PC-3 (cell line): Measurements from ENCODE around the gene MAPKAPK3. TPM values are rescaled to one million over a fixed set of nuclear protein-coding genes. Genes with fewer than 3 reads are reported as not detected.
A peak's percentile ranks its signal among the peaks of the same experiment; 100 is the strongest.

Experiments used
- ATAC-seq: fragments of 200-7000 bp; cut with Tn5 transposase; 2 replicates; pipeline ENCODE4 v1.9.1; 2020; ENCODE audit warnings: mild to moderate bottlenecking, moderate library complexity
- BruUV-seq: library from RNA; stranded (reverse); fragments of 400-500 nt; replicated peaks from 2 replicates; lab custom pipeline; 2021; lab: Mats Ljungman, UMichigan
- CTCF ChIA-PET: fragments of 300-600 bp; sonication (Branson Sonifier 250); formaldehyde crosslinking; loops from one replicate; lab custom pipeline; 2022; ENCODE audit warnings: antibody characterized with exemption; lab: Charles Lee
- POLR2A ChIA-PET: fragments of 300-600 bp; sonication (Branson Sonifier 250); formaldehyde crosslinking; loops from one replicate; lab custom pipeline; 2022; ENCODE audit warnings: antibody characterized with exemption; ENCODE audit not compliant: unreplicated experiment; lab: Charles Lee
- DNase-seq: peaks from one replicate; pipeline ENCODE4 v3.0.0-alpha.2; 2015
- H2AFZ ChIP-seq: fragments of 300-600 bp; sonication (generic); 2 replicates; pipeline ENCODE4 v1.6.0; 2016; ENCODE audit warnings: antibody characterized with exemption, low read length
- H3F3A ChIP-seq: fragments of 300-600 bp; sonication (generic); one replicate; pipeline ENCODE4 v1.6.0; 2017; ENCODE audit warnings: antibody characterized with exemption, low read length, control low read depth, mild to moderate bottlenecking; ENCODE audit not compliant: unreplicated experiment
- H3K27ac ChIP-seq: fragments of 300-600 bp; sonication (generic); 2 replicates; pipeline ENCODE4 v1.5.1; 2016; ENCODE audit warnings: mild to moderate bottlenecking, low read length
- H3K27me3 ChIP-seq: fragments of 300-600 bp; sonication (generic); 2 replicates; pipeline ENCODE4 v1.6.1; 2016; ENCODE audit warnings: low read length, mixed read lengths
- H3K36me3 ChIP-seq: fragments of 300-600 bp; sonication (generic); 2 replicates; pipeline ENCODE4 v1.6.1; 2016; ENCODE audit warnings: low read depth, mixed run types, low read length, mixed read lengths
- H3K4me1 ChIP-seq: fragments of 300-600 bp; sonication (generic); 2 replicates; pipeline ENCODE4 v1.5.1; 2016; ENCODE audit warnings: low read length; ENCODE audit not compliant: insufficient read depth
- H3K4me2 ChIP-seq: fragments of 300-600 bp; sonication (generic); 2 replicates; pipeline ENCODE4 v1.6.0; 2016; ENCODE audit warnings: low read length
- H3K4me3 ChIP-seq: fragments of 300-600 bp; sonication (generic); 2 replicates; pipeline ENCODE4 v1.5.1; 2016; ENCODE audit warnings: mild to moderate bottlenecking, low read length, mixed read lengths
- H3K79me2 ChIP-seq: fragments of 300-600 bp; sonication (generic); 2 replicates; pipeline ENCODE4 v1.6.1; 2017; ENCODE audit warnings: low read length, mixed read lengths
- H3K9ac ChIP-seq: fragments of 300-600 bp; sonication (generic); 2 replicates; pipeline ENCODE4 v1.6.0; 2016; ENCODE audit warnings: mild to moderate bottlenecking, low read length
- H3K9me2 ChIP-seq: fragments of 300-600 bp; sonication (generic); replicated peaks from 2 replicates; pipeline ENCODE4 v1.6.1; 2016; ENCODE audit warnings: mixed run types, low read length, mixed read lengths
- H3K9me3 ChIP-seq: fragments of 300-600 bp; sonication (generic); 2 replicates; pipeline ENCODE4 v1.6.1; 2016; ENCODE audit warnings: low read length, mixed read lengths
- H4K20me1 ChIP-seq: fragments of 300-600 bp; sonication (generic); 2 replicates; pipeline ENCODE4 v1.6.1; 2016; ENCODE audit warnings: low read length, mixed read lengths
- EZH2 ChIP-seq: fragments of 300-600 bp; sonication (generic); IDR thresholded peaks from one replicate; pipeline ENCODE4 v1.6.1; 2017; ENCODE audit warnings: antibody characterized with exemption, mild to moderate bottlenecking, low read length; ENCODE audit not compliant: unreplicated experiment
- EZH2phosphoT487 ChIP-seq: fragments of 300-600 bp; sonication (generic); IDR thresholded peaks from 2 replicates; pipeline ENCODE4 v1.6.1; 2018; ENCODE audit warnings: mild to moderate bottlenecking, antibody characterized with exemption, low read length, borderline replicate concordance
- intact Hi-C: fragments of 100-400 bp; cut with micrococcal nuclease; formaldehyde crosslinking; loops from 2 replicates; pipeline ENCODE4 v1.9.0; 2023
- total RNA-seq: library from RNA; depleted of rRNA; stranded (reverse); fragments of >200 nt; gene quantifications from 2 replicates; pipeline ENCODE4 v1.2.3, GENCODE V29; 2014
- TF ChIP-seq, protein P1 (sequence below): fragments of 300-600 bp; sonication (generic); conservative IDR thresholded peaks from 2 replicates; pipeline ENCODE4 v1.5.1; 2017; ENCODE audit warnings: antibody characterized with exemption, low read depth, mild to moderate bottlenecking, low read length

Gene MAPKAPK3
- total RNA-seq, 1 experiment from 2014 or later: 142 TPM

DNA sequence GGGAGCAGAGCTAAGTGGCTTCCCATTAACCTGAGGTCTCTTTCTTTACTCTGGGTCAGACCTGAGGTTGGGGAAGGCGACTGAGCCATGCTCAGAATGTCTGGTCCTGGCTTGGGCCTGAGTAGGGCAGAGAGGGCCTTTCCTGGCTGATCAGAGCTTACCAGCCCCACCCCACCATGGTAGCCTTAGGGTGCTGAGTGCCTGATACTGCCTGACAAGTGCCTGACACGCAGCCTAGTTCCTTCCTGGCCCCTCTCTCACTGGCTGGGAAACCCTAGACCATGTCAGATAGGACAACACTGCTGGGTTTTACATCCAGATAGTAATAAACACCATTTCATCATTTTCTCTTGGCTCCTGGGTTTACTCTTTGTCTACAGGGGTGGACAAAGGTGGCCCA is 32.0 kb downstream of the MAPKAPK3 start:
- Histone ChIP-seq H3K9me3 (no peaks in the 10 kb centered on the region), H3F3A (no peaks in the 10 kb centered on the region), H4K20me1 (no peaks in the 10 kb centered on the region), H3K9ac (no peak overlapping the region), H3K27ac (no peak overlapping the region), H3K4me3 (no peak overlapping the region), H3K79me2 (no peaks in the 10 kb centered on the region), H3K9me2 (no peaks in the 10 kb centered on the region), H3K27me3 (no peaks in the 10 kb centered on the region), H2AFZ (no peak overlapping the region), H3K36me3 (peaks cover 23% of the 10 kb centered on the region; the same call in 1 of the 2 replicates), H3K4me2 (no peak overlapping the region), H3K4me1 (no peaks in the 10 kb centered on the region)
- ChIA-PET POLR2A (no interaction called here), CTCF (no interaction called here)
- TF ChIP-seq, protein P1, sequence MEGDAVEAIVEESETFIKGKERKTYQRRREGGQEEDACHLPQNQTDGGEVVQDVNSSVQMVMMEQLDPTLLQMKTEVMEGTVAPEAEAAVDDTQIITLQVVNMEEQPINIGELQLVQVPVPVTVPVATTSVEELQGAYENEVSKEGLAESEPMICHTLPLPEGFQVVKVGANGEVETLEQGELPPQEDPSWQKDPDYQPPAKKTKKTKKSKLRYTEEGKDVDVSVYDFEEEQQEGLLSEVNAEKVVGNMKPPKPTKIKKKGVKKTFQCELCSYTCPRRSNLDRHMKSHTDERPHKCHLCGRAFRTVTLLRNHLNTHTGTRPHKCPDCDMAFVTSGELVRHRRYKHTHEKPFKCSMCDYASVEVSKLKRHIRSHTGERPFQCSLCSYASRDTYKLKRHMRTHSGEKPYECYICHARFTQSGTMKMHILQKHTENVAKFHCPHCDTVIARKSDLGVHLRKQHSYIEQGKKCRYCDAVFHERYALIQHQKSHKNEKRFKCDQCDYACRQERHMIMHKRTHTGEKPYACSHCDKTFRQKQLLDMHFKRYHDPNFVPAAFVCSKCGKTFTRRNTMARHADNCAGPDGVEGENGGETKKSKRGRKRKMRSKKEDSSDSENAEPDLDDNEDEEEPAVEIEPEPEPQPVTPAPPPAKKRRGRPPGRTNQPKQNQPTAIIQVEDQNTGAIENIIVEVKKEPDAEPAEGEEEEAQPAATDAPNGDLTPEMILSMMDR: no peak
- TF ChIP-seq EZH2: no peak
- TF ChIP-seq EZH2phosphoT487: no peak
- BruUV-seq: TSS peak; percentile 14
- intact Hi-C loops: no loop called here
- DNase-seq (no peak), ATAC-seq (no peak)

DNA sequence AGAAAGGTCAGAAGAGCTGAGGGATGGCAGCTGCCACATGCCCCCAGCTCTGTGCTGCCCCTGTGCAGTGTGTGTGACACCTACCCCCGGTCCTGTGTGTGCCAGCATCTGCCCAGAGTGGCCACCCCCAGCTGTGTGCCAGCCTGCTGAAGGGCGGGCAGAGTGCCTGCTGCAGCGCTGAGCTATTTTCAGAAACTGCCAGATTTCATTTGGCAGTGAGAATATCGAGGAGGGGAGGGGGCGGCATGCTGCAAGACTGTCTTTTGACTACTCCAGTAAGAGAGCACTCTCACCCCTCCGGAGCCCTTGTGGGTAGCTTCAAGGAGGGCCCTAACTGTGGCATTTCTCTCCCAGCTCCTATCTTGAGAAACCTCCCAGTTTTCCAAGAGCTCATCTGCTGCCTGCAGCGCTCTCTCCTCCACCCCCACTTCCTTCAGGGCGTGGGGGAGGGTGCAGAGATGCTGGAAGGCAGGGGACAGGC is 32.5 kb downstream of the MAPKAPK3 start:
- POLR2A ChIA-PET: no interaction called here
- H2AFZ ChIP-seq: no peak overlapping the region
- no TSS peak for BruUV-seq
- CTCF ChIA-PET: no interaction called here
- H3K9me2 ChIP-seq: no peaks in the 10 kb centered on the region
- H3K4me3 ChIP-seq: no peak overlapping the region
- DNase-seq: no peak
- H3K27ac ChIP-seq: no peak overlapping the region
- no peaks in the 10 kb centered on the region for H3K9me3 ChIP-seq
- no peaks in the 10 kb centered on the region for H4K20me1 ChIP-seq
- no peak for ATAC-seq
- H3F3A ChIP-seq: no peaks in the 10 kb centered on the region
- H3K36me3 ChIP-seq: peaks cover 20% of the 10 kb centered on the region; the same call in 1 of the 2 replicates
- no peaks in the 10 kb centered on the region for H3K4me1 ChIP-seq
- H3K9ac ChIP-seq: no peak overlapping the region
- H3K27me3 ChIP-seq: no peaks in the 10 kb centered on the region
- no peak overlapping the region for H3K4me2 ChIP-seq
- intact Hi-C loops: no loop called here
- TF ChIP-seq EZH2 (no peak), EZH2phosphoT487 (no peak)
- TF ChIP-seq, protein P1: no peak
- H3K79me2 ChIP-seq: no peaks in the 10 kb centered on the region

DNA sequence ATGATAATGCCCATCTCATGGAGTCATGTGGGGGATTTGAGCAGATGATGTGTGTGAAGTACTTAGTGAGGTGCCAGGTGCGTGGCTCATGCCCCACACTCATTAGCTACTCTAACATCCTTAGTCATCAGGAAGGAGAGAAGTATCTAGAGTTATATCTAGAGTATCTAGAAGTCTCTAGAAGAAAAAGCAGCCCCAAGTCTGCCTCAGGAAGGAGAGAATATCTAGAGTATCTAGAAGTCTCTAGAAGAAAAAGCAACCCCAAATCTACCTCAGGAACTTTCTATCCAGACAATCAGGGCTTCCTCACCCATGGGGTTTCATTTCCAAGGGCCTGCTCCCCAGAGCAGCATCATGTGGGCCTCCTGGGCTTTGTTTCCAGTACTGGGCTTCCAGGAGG is 33.1 kb downstream of the MAPKAPK3 start:
- H3K4me2 ChIP-seq: no peak overlapping the region
- H3K9ac ChIP-seq: no peak overlapping the region
- CTCF ChIA-PET: no interaction called here
- H3K9me2 ChIP-seq: no peaks in the 10 kb centered on the region
- no peak for DNase-seq
- H2AFZ ChIP-seq: no peak overlapping the region
- no peak overlapping the region for H3K27ac ChIP-seq
- no peaks in the 10 kb centered on the region for H3K9me3 ChIP-seq
- BruUV-seq: no TSS peak
- no peaks in the 10 kb centered on the region for H3F3A ChIP-seq
- intact Hi-C loops: no loop called here
- no peak for ATAC-seq
- POLR2A ChIA-PET: no interaction called here
- no peaks in the 10 kb centered on the region for H4K20me1 ChIP-seq
- no peaks in the 10 kb centered on the region for H3K27me3 ChIP-seq
- no peaks in the 10 kb centered on the region for H3K79me2 ChIP-seq
- H3K36me3 ChIP-seq: peaks cover 20% of the 10 kb centered on the region; the same call in 1 of the 2 replicates
- no peaks in the 10 kb centered on the region for H3K4me1 ChIP-seq
- no peak overlapping the region for H3K4me3 ChIP-seq
- no peak for TF ChIP-seq EZH2
